Upper lobe of left lung (tissue), 6 donors: ENCODE measurements around the gene SPOCK1. TPM values are rescaled to one million over a fixed set of nuclear protein-coding genes. Genes with fewer than 3 reads are reported as not detected.

ENCODE experiments used
- ATAC-seq, 2 donors: fragments of 200-7000 bp; cut with Tn5 transposase; one replicate each; pipeline ENCODE4 v1.9.1; 2022; ENCODE audit warnings: mild to moderate bottlenecking in 2 of 2, moderate library complexity in 2 of 2; ENCODE audit not compliant: low FRiP score in 2 of 2
- DNase-seq, 2 donors: peaks; one replicate each; pipeline ENCODE4 v3.0.0-alpha.2; 2019 to 2020
- H3K27ac ChIP-seq, 4 donors: fragments of 200-600 bp; sonication (generic); one replicate each; pipeline ENCODE4 v1.5.1; 2016 to 2019
- H3K27me3 ChIP-seq, 4 donors: fragments of 200-600 bp; sonication (generic); one replicate each; pipeline ENCODE4 v1.5.1; 2017 to 2019
- H3K36me3 ChIP-seq, 4 donors: fragments of 200-600 bp; sonication (generic); one replicate each; pipeline ENCODE4 v1.5.1; 2016 to 2019
- H3K4me1 ChIP-seq, 4 donors: fragments of 200-600 bp; sonication (generic); one replicate each; pipeline ENCODE4 v1.5.1; 2018 to 2019
- H3K4me3 ChIP-seq, 4 donors: fragments of 200-600 bp; sonication (generic); one replicate each; pipeline ENCODE4 v1.5.1; 2017 to 2019; ENCODE audit warnings: mild to moderate bottlenecking in 2 of 4, moderate library complexity in 1 of 4
- H3K9me3 ChIP-seq, 4 donors: fragments of 200-600 bp; sonication (generic); one replicate each; pipeline ENCODE4 v1.5.1; 2018 to 2019
- EP300 ChIP-seq, 4 donors: sonication (generic); formaldehyde crosslinking; IDR thresholded peaks; one replicate each; pipeline ENCODE4 v1.5.1; 2017; ENCODE audit warnings: antibody characterized with exemption in 4 of 4, control low read depth in 2 of 4
- POLR2A ChIP-seq, 4 donors: fragments of 450-650 bp; IDR thresholded peaks; one replicate each; pipeline ENCODE4 v1.5.1; 2016 to 2017; ENCODE audit warnings: antibody characterized with exemption in 4 of 4, mild to moderate bottlenecking in 2 of 4
- POLR2AphosphoS5 ChIP-seq, 2 donors: sonication (generic); formaldehyde crosslinking; IDR thresholded peaks; one replicate each; pipeline ENCODE4 v1.5.1; 2017; ENCODE audit warnings: antibody characterized with exemption in 2 of 2
- WGBS, 2 donors: methylation state at CpG; one replicate each; pipeline ENCODE4 v1.1.5; 2017 to 2018; 5-methylcytosine and 5-hydroxymethylcytosine counted together
- total RNA-seq, 6 donors: library from RNA; depleted of rRNA in 4 of 6; stranded (reverse); fragments of >200 nt in 4 of 6; gene quantifications; one replicate each; pipeline versions ENCODE4 v1.1.0 to v1.2.1, GENCODE V29; 2016 to 2021
- TF ChIP-seq, protein P1 (sequence below), 6 experiments: fragments of 450-650 bp in 4 of 6; fragments of 200-600 bp in 2 of 6; sonication (generic) in 2 of 6; IDR thresholded peaks; one replicate each; pipeline ENCODE4 v1.5.1; 2016 to 2019; ENCODE audit warnings: antibody characterized with exemption in 6 of 6
- donor health status: DM: no; HTN: no; CAD: no; lungs with moderate emphysema.
- donor health status: DM: no; HTN: yes; CAD: no; lungs with severe emphysema.

SPOCK1 gene
- total RNA-seq, 6 donors from 2014 or later: 0.33 to 16.6 (median 2.0) TPM; not detected in 1

DNA sequence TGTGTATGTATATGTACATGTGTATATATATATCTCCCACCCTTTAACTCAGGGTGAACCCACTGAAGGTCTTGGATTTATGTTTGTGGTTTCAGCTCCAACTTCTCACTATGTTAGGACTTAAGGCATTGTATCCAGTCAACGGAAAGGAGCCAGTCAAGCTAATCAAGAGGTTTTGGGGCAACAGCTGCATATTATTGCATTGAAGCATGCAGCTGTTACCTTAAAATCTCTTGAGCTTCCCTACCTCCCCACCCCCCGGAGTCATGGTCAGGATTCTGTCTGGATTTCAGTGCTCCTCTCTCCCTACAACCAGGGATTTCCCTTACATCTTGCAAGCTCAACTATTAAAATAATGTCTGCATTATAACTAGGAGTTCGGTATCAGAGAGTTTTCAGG, 399.5 kb downstream of the SPOCK1 start:
- no peak for ATAC-seq
- Histone ChIP-seq H3K4me1 (no peaks in the 10 kb centered on the region), H3K36me3 (no peaks in the 10 kb centered on the region), H3K9me3 (no peaks in the 10 kb centered on the region), H3K27ac (no peak overlapping the region), H3K27me3 (no peaks in the 10 kb centered on the region), H3K4me3 (no peak overlapping the region)
- 66 to 88% methylated on average over 3 of the region's 3 CpGs for WGBS, 2 donors
- TF ChIP-seq, protein P1, sequence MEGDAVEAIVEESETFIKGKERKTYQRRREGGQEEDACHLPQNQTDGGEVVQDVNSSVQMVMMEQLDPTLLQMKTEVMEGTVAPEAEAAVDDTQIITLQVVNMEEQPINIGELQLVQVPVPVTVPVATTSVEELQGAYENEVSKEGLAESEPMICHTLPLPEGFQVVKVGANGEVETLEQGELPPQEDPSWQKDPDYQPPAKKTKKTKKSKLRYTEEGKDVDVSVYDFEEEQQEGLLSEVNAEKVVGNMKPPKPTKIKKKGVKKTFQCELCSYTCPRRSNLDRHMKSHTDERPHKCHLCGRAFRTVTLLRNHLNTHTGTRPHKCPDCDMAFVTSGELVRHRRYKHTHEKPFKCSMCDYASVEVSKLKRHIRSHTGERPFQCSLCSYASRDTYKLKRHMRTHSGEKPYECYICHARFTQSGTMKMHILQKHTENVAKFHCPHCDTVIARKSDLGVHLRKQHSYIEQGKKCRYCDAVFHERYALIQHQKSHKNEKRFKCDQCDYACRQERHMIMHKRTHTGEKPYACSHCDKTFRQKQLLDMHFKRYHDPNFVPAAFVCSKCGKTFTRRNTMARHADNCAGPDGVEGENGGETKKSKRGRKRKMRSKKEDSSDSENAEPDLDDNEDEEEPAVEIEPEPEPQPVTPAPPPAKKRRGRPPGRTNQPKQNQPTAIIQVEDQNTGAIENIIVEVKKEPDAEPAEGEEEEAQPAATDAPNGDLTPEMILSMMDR (IDR thresholded peaks at IDR 0.05): no peak
- no peak for TF ChIP-seq EP300 (IDR thresholded peaks at IDR 0.05)
- no peak for TF ChIP-seq POLR2A (IDR thresholded peaks at IDR 0.05)
- TF ChIP-seq POLR2AphosphoS5 (IDR thresholded peaks at IDR 0.05): no peak
- no peak for DNase-seq

DNA sequence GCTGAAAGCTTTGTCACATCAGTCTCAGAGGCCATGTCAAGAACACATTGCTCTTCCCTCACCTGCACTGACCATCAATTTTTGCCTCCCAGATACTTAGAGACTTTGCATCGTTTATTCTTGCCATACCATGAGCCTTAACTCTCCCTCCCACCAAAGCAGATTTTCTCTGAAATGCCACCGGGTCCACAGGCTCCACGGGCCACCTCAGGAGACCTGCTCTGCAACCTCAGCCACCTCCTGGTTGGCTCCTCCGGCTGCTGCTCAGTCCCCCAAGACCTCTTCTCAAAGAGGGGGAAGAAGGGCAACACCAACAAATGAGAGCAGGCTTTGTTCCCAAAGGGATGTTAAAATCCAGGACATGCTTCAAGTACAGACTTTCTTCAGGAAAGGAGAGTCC, 400.5 kb downstream of the SPOCK1 start:
- Histone ChIP-seq H3K4me3 (no peak overlapping the region), H3K9me3 (no peaks in the 10 kb centered on the region), H3K4me1 (no peaks in the 10 kb centered on the region), H3K36me3 (no peaks in the 10 kb centered on the region), H3K27me3 (no peaks in the 10 kb centered on the region), H3K27ac (no peak overlapping the region)
- TF ChIP-seq, protein P1 (IDR thresholded peaks at IDR 0.05): no peak
- TF ChIP-seq POLR2AphosphoS5 (IDR thresholded peaks at IDR 0.05) (no peak), POLR2A (IDR thresholded peaks at IDR 0.05) (no peak), EP300 (IDR thresholded peaks at IDR 0.05) (no peak)
- DNase-seq (no peak), ATAC-seq (no peak)
- WGBS, 2 donors: 71 to 87% methylated on average over 4 of the region's 4 CpGs

DNA sequence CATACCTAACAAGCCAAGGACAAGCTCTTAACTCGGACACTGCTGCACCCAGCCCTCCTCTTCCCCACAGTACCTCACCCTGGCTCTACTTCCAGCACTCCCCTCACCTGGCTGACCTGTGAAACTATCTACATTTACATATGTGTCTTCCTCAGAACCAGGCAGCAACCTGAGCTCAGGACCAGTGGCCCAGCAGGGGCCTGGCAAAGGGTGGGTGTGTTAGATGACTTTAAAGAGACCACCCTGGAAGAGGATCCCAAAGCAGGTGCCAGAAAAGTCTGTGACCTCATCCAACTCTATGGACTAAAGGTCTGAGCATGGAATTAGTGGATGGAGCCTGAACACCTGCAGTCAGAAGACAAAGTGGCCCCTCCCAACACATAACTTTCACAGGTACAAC, 400.9 kb downstream of the SPOCK1 start:
- Histone ChIP-seq H3K4me1 (no peaks in the 10 kb centered on the region), H3K9me3 (no peaks in the 10 kb centered on the region), H3K4me3 (no peak overlapping the region), H3K36me3 (no peaks in the 10 kb centered on the region), H3K27me3 (no peaks in the 10 kb centered on the region), H3K27ac (no peak overlapping the region)
- DNase-seq (no peak), ATAC-seq (no peak)
- no peak for TF ChIP-seq POLR2A (IDR thresholded peaks at IDR 0.05)
- TF ChIP-seq, protein P1 (IDR thresholded peaks at IDR 0.05): no peak
- no peak for TF ChIP-seq EP300 (IDR thresholded peaks at IDR 0.05)
- no peak for TF ChIP-seq POLR2AphosphoS5 (IDR thresholded peaks at IDR 0.05)
- 35 to 57% methylated on average over 1 of the region's 1 CpG for WGBS, 2 donors

DNA sequence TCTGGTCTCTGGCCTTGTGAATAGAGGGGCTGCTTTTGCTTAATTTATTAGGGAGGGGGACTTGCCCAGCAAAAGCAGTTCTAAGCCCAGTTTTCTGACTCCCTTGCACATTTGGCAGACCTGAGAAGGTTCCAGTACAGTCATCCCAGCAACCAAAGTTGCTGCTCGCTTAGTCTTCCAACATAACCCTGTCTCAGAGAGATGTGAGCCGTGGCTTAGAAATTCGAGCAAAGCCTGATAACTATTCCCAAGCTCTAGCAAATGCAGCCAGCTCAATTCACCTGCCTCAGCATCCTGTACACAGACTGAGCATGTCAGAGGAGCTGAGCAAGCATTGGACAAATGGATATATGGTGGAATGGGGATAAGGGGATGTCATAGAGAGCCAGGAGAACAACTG, 401.9 kb downstream of the SPOCK1 start:
- Histone ChIP-seq H3K4me1 (no peaks in the 10 kb centered on the region), H3K36me3 (no peaks in the 10 kb centered on the region), H3K4me3 (no peak overlapping the region), H3K27me3 (no peaks in the 10 kb centered on the region), H3K9me3 (no peaks in the 10 kb centered on the region), H3K27ac (no peak overlapping the region)
- no peak for DNase-seq
- no peak for ATAC-seq
- TF ChIP-seq, protein P1 (IDR thresholded peaks at IDR 0.05): no peak
- TF ChIP-seq EP300 (IDR thresholded peaks at IDR 0.05) (no peak), POLR2AphosphoS5 (IDR thresholded peaks at IDR 0.05) (no peak), POLR2A (IDR thresholded peaks at IDR 0.05) (no peak)
- 77 to 87% methylated on average over 2 to 3 of the region's 3 CpGs for WGBS, 2 donors
